Measurements from ENCODE around the gene SLC15A2.
"Not testable (repeated sequence)": the region's sequence is repeated elsewhere in the genome, so short reads cannot be mapped to it uniquely, and the experiment has no call there.

Gene SLC15A2

GRCh38 chr3:121926380-121926779 lies 32.2 kb downstream of the SLC15A2 start:
- DNase-seq (ENCODE audit: low spot score), result no peak

- DNase-seq (ENCODE audit: low spot score), result not testable (repeated sequence)
Measured at GRCh38 chr3:121938141-121938855, 44.1 kb downstream of the SLC15A2 start.

GRCh38 chr3:121941592-121941991 lies 47.4 kb downstream of the SLC15A2 start:
- no peak for DNase-seq (ENCODE audit: low spot score)

- DNase-seq (ENCODE audit: low spot score), result no peak
Measured at GRCh38 chr3:121942116-121942786, 48.0 kb downstream of the SLC15A2 start.

GRCh38 chr3:121943431-121943830 lies 49.2 kb downstream of the SLC15A2 start:
- DNase-seq (ENCODE audit: low spot score), result no peak

GRCh38 chr3:121948641-121949040 lies 54.4 kb downstream of the SLC15A2 start:
- DNase-seq (ENCODE audit: low spot score), result no peak

GRCh38 chr3:121951291-121951919 lies 57.2 kb downstream of the SLC15A2 start:
- no peak for DNase-seq (ENCODE audit: low spot score)

- DNase-seq (ENCODE audit: low spot score), result no peak
Measured at GRCh38 chr3:121956363-121956762, 62.2 kb downstream of the SLC15A2 start.

- no peak for DNase-seq (ENCODE audit: low spot score)
Measured at GRCh38 chr3:121957674-121958415, 63.6 kb downstream of the SLC15A2 start.

GRCh38 chr3:121958801-121959200 lies 64.6 kb downstream of the SLC15A2 start:
- DNase-seq (ENCODE audit: low spot score), result no peak

- DNase-seq (ENCODE audit: low spot score), result no peak
Measured at GRCh38 chr3:121961283-121961682, 67.1 kb downstream of the SLC15A2 start.

GRCh38 chr3:121962443-121962842 lies 68.2 kb downstream of the SLC15A2 start:
- no peak for DNase-seq (ENCODE audit: low spot score)

- DNase-seq (ENCODE audit: low spot score), result no peak
Measured at GRCh38 chr3:121963608-121964007, 69.4 kb downstream of the SLC15A2 start.

GRCh38 chr3:121969631-121970030 lies 75.4 kb downstream of the SLC15A2 start:
- no peak for DNase-seq (ENCODE audit: low spot score)

GRCh38 chr3:121970047-121970446 lies 75.8 kb downstream of the SLC15A2 start:
- DNase-seq (ENCODE audit: low spot score), result no peak

- no peak for DNase-seq (ENCODE audit: low spot score)
Measured at GRCh38 chr3:121974601-121975111, 80.5 kb downstream of the SLC15A2 start.

GRCh38 chr3:121975702-121976302 lies 81.6 kb downstream of the SLC15A2 start:
- DNase-seq (ENCODE audit: low spot score), result no peak

- no peak for DNase-seq (ENCODE audit: low spot score)
Measured at GRCh38 chr3:121976727-121977126, 82.5 kb downstream of the SLC15A2 start.

- no peak for DNase-seq (ENCODE audit: low spot score)
Measured at GRCh38 chr3:121979246-121979645, 85.0 kb downstream of the SLC15A2 start.

- no peak for DNase-seq (ENCODE audit: low spot score)
Measured at GRCh38 chr3:121979734-121980449, 85.7 kb downstream of the SLC15A2 start.

- DNase-seq (ENCODE audit: low spot score), result no peak
Measured at GRCh38 chr3:121980450-121980796, 86.2 kb downstream of the SLC15A2 start.

All from cerebellar cortex (tissue), 1 donor.